ENCODE results near the gene EVA1A.

Gene EVA1A

DNA sequence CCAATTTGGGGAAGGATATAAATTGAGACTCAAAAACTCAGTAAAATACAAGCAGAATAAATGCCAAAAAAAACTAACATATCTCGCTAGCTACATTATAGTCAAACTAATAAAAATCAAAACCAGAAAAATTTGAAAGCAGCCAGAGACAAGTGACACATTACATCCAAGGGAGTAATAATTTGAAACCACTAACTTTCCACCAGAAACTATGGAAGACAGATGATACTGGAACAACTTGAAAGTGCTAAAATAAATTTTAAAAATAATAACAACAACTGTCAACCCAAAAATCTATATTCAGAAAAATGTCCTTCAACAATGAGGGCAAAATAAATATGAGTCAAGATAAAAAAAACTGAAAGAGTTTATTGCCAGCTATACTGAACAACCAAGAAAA is 110.7 kb downstream of the EVA1A start:
- no peak for DNase-seq (ENCODE audit: low read depth, low spot score)

DNA sequence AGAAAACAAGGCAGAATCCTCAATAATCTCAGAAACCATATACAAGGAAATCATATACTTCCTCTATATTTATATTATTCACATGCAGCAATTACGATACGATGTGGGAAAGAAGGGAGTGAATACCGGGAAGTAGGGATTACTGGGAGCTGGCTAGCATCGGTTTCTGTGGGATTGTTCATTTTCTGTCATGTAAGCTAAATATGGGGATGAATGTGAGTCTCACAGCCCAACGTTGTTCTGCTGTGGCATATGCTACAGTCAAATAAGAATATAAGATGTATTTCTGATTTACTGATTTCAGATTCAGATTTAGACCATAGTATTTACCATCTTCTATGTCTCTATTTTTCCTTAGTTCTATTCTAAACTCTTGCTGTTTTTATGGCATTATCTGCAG is 113.6 kb downstream of the EVA1A start:
- no peak for DNase-seq (ENCODE audit: low read depth, low spot score)
